Nephron (organoid): Measurements from ENCODE around the gene PLET1.

Experiments
- H3K27ac Mint-ChIP-seq, 3 experiments: 2 replicates each; pipeline ENCODE4 v1.8.0; 2020; ENCODE audit warnings: mixed read lengths in 3 of 3, mild to moderate bottlenecking in 2 of 3, moderate library complexity in 1 of 3
- H3K27me3 Mint-ChIP-seq: 2 replicates; pipeline ENCODE4 v1.8.0; 2021; ENCODE audit warnings: low read depth, mild to moderate bottlenecking, moderate library complexity, mixed read lengths
- H3K36me3 Mint-ChIP-seq: 2 replicates; pipeline ENCODE4 v1.8.0; 2020; ENCODE audit warnings: low read depth, mixed read lengths
- H3K4me1 Mint-ChIP-seq: 2 replicates; pipeline ENCODE4 v1.8.0; 2020; ENCODE audit warnings: mixed read lengths
- H3K4me3 Mint-ChIP-seq, 3 experiments: 2 replicates each; pipeline ENCODE4 v1.8.0; 2020; ENCODE audit warnings: mild to moderate bottlenecking in 3 of 3, mixed read lengths in 3 of 3, moderate library complexity in 2 of 3
- H3K9me3 Mint-ChIP-seq: 2 replicates; pipeline ENCODE4 v1.8.0; 2020; ENCODE audit warnings: mixed read lengths
- CTCF ChIP-seq, 3 experiments: fragments of 200-600 bp; sonication (generic); IDR thresholded peaks; one replicate each; pipeline ENCODE4 v1.5.0; 2021; ENCODE audit warnings: antibody characterized with exemption in 3 of 3; ENCODE audit not compliant: unreplicated experiment in 3 of 3

The PLET1 gene

GRCh38 chr11:112227471-112227870 is 33.2 kb downstream of the PLET1 start:
- Mint-ChIP-seq H3K27me3 (no peaks in the 10 kb centered on the region), H3K4me1 (peaks cover 20% of the 10 kb centered on the region), H3K36me3 (peaks cover 27% of the 10 kb centered on the region), H3K9me3 (no peaks in the 10 kb centered on the region), H3K27ac (peak overlapping the region; percentile 95 to 99 (median 97)), H3K4me3 (peak overlapping the region; percentile 83 to 93 (median 88))
- TF ChIP-seq CTCF (IDR thresholded peaks at IDR 0.05; ENCODE audit: unreplicated experiment in 3 of 3) = no peak

- peak overlapping the region; percentile 83 to 93 (median 88) for H3K4me3 Mint-ChIP-seq
- no peaks in the 10 kb centered on the region for H3K9me3 Mint-ChIP-seq
- peak overlapping the region; percentile 95 to 99 (median 97) for H3K27ac Mint-ChIP-seq
- peaks cover 27% of the 10 kb centered on the region for H3K36me3 Mint-ChIP-seq
- H3K27me3 Mint-ChIP-seq = no peaks in the 10 kb centered on the region
- H3K4me1 Mint-ChIP-seq = peaks cover 20% of the 10 kb centered on the region
- TF ChIP-seq CTCF (IDR thresholded peaks at IDR 0.05; ENCODE audit: unreplicated experiment in 3 of 3) = no peak
These were observed 33.7 kb downstream of the PLET1 start for GRCh38 chr11:112226831-112227401.

GRCh38 chr11:112226062-112226830 is 34.4 kb downstream of the PLET1 start, which contains the start of gene PTS:
TSS of gene PTS (plus strand) at chr11:112226428. CDS start at chr11:112226444, 16 bp downstream.
- peak within 1 kb of the TSS; percentile 95 to 99 (median 97) for H3K27ac Mint-ChIP-seq
- peaks cover 20% of the 10 kb centered on the region for H3K4me1 Mint-ChIP-seq
- H3K9me3 Mint-ChIP-seq = no peaks in the 10 kb centered on the region
- H3K4me3 Mint-ChIP-seq = peak within 1 kb of the TSS; percentile 83 to 93 (median 88)
- peaks cover 24% of the 10 kb centered on the region for H3K36me3 Mint-ChIP-seq
- no peaks in the 10 kb centered on the region for H3K27me3 Mint-ChIP-seq
- TF ChIP-seq CTCF (IDR thresholded peaks at IDR 0.05; ENCODE audit: unreplicated experiment in 3 of 3) = no peak

- Mint-ChIP-seq H3K27me3 (no peaks in the 10 kb centered on the region), H3K36me3 (peaks cover 19% of the 10 kb centered on the region), H3K4me3 (peak overlapping the region; percentile 83 to 93 (median 88)), H3K9me3 (no peaks in the 10 kb centered on the region), H3K4me1 (peaks cover 20% of the 10 kb centered on the region), H3K27ac (peak overlapping the region; percentile 95 to 99 (median 97))
- no peak for TF ChIP-seq CTCF (IDR thresholded peaks at IDR 0.05; ENCODE audit: unreplicated experiment in 3 of 3)
These were observed 35.0 kb downstream of the PLET1 start for GRCh38 chr11:112225753-112226061.

- Mint-ChIP-seq H3K4me3 (peak overlapping the region; percentile 74 to 82 (median 79)), H3K27me3 (no peaks in the 10 kb centered on the region), H3K36me3 (peaks cover 10% of the 10 kb centered on the region), H3K4me1 (peaks cover 20% of the 10 kb centered on the region), H3K27ac (peak overlapping the region in 1 of 3 experiments; percentile 44), H3K9me3 (no peaks in the 10 kb centered on the region)
- TF ChIP-seq CTCF (IDR thresholded peaks at IDR 0.05; ENCODE audit: unreplicated experiment in 3 of 3) = no peak
These were observed 36.7 kb downstream of the PLET1 start for GRCh38 chr11:112223754-112224532.
